Right renal pelvis (tissue), 4 donors: Measurements from ENCODE around the gene RPS2. TPM values are rescaled to one million over a fixed set of nuclear protein-coding genes. Genes with fewer than 3 reads are reported as not detected.

Source experiments
- DNase-seq, 4 donors: peaks; one replicate each; pipeline ENCODE4 v3.0.0-alpha.2; 2013; ENCODE audit warnings: low read depth in 4 of 4, low spot score in 3 of 4, missing footprints in 1 of 4
- polyA plus RNA-seq, 4 donors: library from polyadenylated mRNA; unstranded; fragments of 120-200 nt; gene quantifications; one replicate each; pipeline ENCODE4 v1.2.1, GENCODE V29; 2013; ENCODE audit not compliant: insufficient read length in 4 of 4

The RPS2 gene
- polyA plus RNA-seq, 4 donors, result 1,839 to 2,451 (median 2,117) TPM

GRCh38 chr16:1982991-1983543 is 18.4 kb upstream of the RPS2 start:
- DNase-seq, result no peak

GRCh38 chr16:1982013-1982433 is 17.4 kb upstream of the RPS2 start:
- DNase-seq, result no peak

- no peak for DNase-seq
These were observed 16.8 kb upstream of the RPS2 start, which contains the start of gene NOXO1 for GRCh38 chr16:1981398-1981836. Gene NOXO1, minus strand, starts transcription at chr16:1981469. Its CDS starts 290 bp downstream, at chr16:1981179.

- no peak for DNase-seq
These were observed 16.1 kb upstream of the RPS2 start for GRCh38 chr16:1980770-1981087.

- no peak for DNase-seq
These were observed 15.6 kb upstream of the RPS2 start for GRCh38 chr16:1980030-1980769.

- no peak for DNase-seq
These were observed 14.8 kb upstream of the RPS2 start for GRCh38 chr16:1979271-1980029.

- DNase-seq, result no peak
These were observed 14.0 kb upstream of the RPS2 start for GRCh38 chr16:1978476-1979120.

- no peak for DNase-seq
These were observed 13.2 kb upstream of the RPS2 start for GRCh38 chr16:1977875-1978268.

- DNase-seq, result no peak
These were observed 12.6 kb upstream of the RPS2 start for GRCh38 chr16:1976951-1977874.

- no peak for DNase-seq
These were observed 11.5 kb upstream of the RPS2 start for GRCh38 chr16:1976216-1976520.

- no peak for DNase-seq
These were observed 11.0 kb upstream of the RPS2 start for GRCh38 chr16:1975432-1976215.

- DNase-seq, result no peak
These were observed 9.8 kb upstream of the RPS2 start for GRCh38 chr16:1974157-1975070.

GRCh38 chr16:1973461-1974156 is 9.0 kb upstream of the RPS2 start:
- no peak for DNase-seq

- no peak for DNase-seq
These were observed 7.9 kb upstream of the RPS2 start for GRCh38 chr16:1972490-1972877.

GRCh38 chr16:1971796-1972489 is 7.3 kb upstream of the RPS2 start, which contains the start of gene TBL3:
Gene TBL3, plus strand, starts transcription at chr16:1972053. Its CDS starts 112 bp downstream, at chr16:1972165.
- DNase-seq, result peak; percentile 86 to 90 (median 88)

GRCh38 chr16:1968146-1968953 is 3.7 kb upstream of the RPS2 start:
- DNase-seq, result no peak
